HG02970 (cell line): ENCODE measurements around the gene SACS.
"Not testable (repeated sequence)": the region's sequence is repeated elsewhere in the genome, so short reads cannot be mapped to it uniquely, and the experiment has no call there.

Source experiments
- ATAC-seq: cut with Tn5 transposase; IDR thresholded peaks from one replicate; pipeline ENCODE4 v1.9.1; 2021; ENCODE audit warnings: mild to moderate bottlenecking, moderate library complexity, moderate number of reproducible peaks; ENCODE audit not compliant: unreplicated experiment, low FRiP score

Gene SACS

DNA sequence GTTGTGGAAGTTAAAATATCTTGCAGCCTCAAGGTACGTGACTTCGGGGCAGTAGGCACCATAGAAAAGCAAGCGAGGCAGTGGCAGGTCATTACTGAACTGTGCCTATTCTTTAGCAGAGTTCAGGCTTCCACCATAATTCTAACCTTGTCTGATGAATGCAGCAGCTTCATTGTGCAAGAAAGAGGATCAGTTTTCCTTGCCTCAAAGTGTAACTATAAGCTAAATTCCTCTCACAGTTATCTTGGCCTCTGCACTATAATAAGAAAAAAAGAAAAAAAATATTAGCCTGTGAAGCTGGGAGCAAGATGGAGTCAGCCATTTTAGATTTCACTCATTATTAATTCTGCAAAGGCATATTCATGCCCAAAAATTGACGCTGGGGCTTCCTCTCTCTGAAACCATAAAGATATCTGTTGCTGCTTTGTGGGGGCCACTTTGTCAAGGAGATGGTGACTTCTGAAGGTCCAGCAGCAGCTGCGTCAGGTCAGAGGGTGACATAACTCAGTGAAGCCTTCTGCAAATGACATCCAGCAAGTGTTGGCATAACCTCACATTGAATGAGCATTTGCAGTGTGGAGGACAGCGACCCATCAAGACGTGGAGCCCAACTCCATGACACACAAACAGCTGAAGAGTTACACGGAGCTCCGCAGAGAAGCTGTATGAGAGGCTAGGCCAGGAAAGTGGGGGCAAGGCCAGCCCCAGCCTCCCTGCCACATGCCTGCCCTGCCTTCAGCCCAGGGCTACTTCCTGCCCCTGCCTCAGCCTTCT lies 23.1 kb upstream of the SACS start:
- ATAC-seq, result no peak

DNA sequence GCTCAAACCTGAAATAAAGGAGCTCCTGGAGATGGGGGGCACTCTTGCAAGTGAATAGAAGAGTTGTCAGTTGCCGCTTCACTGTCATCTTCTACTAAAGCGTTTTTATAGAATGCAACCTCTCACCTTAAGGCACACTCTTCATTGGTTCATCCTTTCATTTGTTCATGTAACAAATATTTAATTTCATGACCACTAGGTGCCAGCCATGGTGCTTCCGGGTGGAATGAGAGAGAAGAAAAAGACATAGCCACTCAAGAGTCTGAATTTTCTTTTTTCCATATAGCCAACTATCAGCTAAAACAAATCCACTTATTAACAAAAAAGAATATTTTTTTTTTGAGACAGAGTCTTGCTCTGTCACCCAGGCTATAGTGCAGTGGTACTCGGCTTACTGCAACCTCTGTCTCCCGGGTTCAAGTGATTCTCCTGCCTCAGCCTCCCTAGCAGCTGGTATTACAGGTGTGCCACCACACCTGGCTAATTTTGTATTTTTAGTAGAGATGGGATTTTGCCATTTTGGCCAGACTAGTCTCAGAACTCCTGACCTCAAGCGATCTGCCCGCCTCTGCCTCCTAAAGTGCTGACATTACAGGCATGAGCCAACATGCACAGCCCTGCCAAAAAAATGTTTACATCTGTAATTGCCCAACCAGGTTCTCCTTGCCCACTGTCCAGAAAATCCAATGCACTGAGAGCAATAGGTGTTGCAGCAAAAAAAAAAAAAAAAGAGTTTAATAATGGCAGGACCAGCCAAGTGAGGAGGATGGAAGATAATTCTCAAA lies 22.1 kb upstream of the SACS start:
- no peak for ATAC-seq

DNA sequence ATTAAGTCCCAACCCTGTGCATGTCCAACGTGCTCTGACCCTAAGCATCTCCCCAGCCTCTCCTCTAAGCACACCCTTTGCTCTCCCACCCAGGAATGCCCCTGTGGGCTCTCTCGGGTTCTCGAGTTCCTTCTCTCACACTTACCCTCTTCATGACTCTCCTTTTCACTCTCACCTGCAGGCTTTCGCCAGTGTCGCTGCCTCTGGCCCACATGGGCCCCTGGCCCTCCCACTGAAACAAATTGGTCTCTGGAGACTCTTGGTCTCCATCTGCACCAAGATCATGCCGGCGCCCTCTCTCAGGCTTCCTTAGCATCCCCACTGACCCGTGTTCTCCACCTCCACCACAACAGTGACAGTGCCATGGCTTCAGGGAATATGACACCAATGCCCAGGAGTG lies 19.6 kb upstream of the SACS start:
- no peak for ATAC-seq

DNA sequence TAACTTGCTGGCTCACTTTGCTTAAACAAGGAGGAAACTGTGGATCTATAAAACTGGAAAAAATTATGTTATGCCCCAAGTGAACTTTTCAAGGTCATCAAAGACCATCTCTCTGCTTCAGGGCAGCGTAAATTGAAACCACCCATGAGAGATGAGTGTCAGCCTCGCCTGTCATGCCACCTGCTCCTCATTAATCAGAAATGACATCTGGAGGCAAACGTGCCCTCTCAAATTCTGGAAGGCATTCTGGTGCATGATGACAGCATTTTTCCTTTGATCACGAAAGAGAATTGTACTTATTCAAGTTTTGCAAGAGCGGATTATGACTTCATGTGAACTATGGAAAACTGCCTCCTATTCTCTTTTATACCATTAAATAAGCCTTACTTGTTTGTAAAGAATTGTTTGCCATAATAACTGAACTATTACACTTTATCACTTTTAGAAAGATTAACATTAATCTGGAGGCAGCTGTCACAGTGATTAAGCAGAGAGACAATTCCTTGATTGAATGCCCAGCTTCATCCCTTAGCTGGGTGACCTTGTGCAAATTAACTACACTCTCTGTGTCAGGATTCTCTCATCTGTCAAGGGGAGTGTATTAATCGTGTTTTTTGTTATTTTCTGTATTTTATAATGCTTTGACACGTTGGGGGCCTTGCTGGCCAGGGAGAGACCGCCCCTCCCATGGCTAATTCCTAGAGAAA lies 17.0 kb upstream of the SACS start:
- no peak for ATAC-seq

DNA sequence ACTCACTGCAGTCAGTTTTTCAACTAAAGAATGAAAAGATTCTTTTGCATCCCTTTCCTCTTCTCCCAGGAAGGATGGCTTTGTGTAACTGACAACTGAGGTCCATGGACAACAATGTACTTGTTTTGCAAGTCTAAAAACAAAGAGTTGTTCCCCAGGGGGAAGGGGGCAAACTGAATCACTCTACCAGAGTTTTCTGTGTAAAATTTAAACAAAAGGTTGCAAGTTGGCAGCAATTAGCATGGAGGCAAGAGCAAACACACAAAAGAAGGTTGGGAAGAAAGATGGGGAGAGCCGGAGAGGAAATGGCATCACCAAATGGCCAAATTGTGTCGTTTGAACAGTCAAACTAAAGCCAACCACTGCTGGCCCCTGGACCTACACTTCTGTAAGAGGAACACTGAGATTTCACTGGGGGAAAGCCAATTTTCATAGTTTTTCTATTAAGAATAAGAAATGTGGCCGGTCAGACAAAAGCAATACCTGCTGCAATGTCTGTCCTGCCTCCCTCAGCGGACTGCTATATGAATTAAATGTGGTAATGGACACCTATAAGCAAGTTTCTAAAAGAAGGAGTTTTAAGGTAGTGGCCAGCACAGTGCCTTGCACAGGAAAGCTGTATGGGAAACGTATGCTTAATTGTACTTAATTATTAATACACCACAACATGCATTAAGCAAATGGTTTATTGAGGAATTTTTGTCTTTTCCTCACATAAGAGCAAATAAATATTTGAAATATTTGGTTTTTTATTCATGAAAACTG lies 16.1 kb upstream of the SACS start:
- no peak for ATAC-seq

DNA sequence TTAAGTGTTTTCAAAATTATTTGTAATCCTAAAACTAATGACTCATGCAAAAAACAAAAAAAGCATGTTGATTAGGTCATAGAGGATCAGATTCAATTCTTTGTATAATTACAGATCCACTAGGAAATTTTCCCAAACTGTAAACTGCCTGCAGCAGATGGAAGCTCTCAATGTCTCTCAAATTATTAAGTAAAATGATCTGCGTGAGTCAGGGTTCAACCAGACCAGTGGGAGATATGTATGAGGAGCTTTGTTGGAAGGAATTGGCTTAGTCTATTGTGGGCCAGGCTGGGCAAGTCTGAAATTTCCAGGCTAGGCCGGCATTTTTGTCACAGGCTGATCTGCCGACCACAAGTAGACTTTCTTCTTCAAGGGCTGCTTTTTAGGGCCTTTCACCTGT lies 14.4 kb upstream of the SACS start:
- no peak for ATAC-seq

DNA sequence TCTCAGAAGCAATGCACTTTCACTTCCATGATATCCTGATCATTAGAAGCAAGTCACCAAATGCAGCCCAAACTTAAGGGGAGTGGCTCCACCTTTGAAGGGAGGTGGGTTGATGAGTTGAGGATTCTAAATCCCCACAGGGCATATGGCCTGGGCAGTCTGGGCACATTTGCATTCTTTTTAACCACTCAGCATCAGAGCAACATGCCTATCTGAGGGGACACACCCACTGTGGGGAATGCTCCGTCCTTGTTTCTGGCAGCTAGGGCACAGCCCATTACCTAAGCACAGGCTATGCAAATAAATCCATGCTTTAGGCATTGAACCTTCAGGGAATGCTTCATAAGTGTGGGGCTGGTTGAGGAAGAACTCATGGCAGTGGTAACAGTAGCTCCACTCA lies 12.3 kb upstream of the SACS start:
- ATAC-seq, result no peak

DNA sequence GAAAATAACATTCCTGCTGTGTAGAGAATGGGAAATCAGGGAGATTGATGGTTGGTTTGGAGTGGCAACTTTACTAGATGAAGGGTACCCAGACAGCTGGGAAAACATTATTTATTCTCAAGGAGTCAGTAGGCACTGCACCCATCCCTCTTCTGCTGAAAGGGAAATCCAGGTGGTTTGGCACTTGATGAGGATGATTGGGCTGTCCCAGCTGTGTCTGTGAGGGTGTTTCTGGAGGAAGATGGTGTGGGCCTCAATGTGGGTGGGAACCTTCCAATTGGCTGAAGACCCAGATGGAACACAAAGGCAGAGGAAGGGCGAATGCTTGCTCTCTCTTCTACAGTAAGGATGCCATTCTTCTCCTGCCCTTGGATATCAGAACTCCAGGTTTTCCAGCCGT lies 10.4 kb upstream of the SACS start:
- no peak for ATAC-seq

DNA sequence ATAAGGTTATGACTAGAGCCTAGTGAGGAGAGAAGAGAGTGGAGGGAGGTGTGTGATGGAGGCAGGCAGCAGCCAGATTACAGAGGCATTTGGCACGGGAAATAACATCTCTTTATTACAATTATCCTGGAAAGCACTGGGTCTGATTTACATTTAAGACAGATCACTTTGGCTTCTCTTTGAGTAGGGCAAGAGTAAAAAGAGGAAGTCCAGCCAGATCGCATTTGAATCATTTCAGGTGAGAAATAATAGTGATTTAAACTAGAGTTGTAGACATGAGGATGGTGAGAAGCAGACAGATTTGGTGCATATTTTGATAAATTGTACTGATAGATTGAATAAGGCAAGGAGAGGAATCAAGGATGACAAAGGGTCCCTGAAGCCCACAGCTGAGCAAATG lies 9.6 kb upstream of the SACS start:
- no peak for ATAC-seq

DNA sequence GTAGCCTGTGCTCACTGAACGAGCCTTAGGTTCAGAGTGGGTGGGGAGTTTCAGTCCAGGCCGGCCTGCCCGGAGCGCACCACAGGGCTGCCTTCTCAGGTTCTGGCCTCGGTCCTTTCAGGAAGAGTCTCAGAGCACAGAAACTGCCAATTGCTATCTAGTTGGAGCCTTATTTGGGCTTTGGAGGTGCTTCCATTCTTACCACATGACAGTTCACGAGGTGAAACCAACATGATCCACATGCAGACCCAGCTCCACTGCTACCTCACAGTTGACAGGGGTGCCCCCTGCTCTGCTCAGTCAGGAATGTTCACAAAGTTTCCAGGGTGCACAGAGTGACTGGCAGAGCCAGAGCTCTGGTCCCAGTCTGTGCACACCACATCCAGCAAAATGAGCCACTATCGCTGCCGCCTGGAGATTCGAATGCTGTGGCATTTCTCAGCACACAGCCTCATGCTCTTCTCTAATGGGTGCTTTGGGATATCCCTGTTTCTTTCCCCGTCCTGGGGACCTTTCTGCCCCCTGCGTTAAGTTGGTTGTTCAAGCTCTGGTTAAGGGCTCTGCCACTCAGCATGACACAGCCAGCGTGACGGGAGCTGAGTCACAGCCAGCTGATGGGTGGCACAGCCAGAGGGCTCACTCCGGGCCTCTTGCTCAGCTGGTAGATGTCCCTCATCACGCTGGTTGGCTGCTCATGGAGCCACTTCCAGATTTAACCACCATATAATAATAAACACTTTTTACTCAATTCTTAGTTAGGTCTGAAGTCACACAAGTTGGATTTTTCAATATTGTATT lies 7.5 kb upstream of the SACS start:
- no peak for ATAC-seq

DNA sequence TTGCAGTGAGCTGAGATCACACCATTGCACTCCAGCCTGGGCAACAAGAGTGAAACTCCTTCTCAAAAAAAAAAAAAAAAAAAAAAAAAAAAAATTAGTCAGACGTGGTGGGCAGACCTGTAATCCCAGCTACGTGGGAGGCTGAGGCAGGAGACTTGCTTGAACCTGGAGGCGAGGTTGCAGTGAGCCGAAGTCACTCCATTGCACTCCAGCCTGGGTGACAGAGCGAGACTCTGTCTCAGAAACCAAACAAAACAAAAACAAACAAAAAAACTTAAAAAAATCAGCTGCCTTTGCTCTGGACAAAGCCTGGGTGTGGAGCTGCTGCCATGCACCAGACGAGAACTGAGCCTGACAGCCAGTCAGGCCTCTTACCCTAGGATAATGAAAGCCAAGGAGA lies 6.8 kb upstream of the SACS start:
- not testable (repeated sequence) for ATAC-seq

DNA sequence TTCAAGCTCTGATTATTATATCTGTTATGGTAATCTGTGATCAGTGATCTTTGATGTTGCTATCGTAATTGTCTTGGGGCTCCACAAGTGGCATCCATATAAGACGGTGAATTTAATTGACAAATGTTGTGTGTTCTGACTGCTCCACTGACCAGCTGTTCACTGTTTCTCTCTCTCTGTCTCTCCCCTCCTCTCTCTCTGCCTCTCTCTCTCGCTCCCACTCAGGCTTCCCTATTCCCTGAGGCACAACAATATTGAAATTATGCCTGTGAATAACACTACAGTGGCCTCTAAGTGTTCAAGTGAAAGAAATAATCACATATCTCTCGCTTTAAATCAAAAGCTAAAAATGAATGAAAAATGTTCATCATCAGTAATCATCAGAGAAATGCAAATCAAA lies 4.4 kb upstream of the SACS start:
- ATAC-seq, result no peak

DNA sequence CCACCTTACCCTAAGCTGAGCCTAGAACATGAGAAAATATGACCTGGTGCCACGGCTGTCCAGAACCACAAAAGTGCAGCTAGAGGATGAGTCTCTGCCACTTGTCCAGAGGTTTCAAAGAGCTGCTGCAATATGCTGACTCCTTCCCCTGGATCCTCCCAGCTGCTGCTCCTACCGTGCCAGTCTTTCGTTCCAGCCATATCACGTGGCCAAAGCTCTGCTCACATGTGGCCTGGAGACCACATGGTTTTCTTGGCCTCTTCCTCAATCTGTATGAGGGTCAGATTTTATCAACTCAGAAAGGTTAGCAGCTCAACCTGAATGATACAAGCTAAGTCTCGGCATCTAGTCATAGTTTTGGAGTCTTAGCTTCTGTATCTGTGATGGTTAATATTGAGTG lies 3.2 kb upstream of the SACS start:
- no peak for ATAC-seq

DNA sequence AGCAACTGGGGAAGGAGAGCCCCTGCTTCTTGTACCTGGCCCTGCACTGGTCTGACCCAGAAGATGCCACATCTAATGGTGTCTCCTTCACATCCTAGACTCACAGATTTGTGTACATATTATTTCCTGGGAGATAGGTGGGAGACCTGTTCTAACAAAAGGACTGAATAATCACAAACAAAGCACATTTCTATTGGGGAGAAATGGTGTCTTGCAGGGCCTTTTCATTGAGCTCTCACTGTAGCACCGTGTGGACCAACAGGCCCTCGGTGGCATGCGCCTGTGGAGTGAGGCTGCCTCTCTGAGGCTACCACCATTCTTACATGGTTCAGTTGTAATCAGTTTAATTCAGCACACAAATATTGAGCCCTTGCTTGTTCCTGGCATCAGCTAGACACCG lies 989 bp upstream of the SACS start:
- no peak for ATAC-seq

DNA sequence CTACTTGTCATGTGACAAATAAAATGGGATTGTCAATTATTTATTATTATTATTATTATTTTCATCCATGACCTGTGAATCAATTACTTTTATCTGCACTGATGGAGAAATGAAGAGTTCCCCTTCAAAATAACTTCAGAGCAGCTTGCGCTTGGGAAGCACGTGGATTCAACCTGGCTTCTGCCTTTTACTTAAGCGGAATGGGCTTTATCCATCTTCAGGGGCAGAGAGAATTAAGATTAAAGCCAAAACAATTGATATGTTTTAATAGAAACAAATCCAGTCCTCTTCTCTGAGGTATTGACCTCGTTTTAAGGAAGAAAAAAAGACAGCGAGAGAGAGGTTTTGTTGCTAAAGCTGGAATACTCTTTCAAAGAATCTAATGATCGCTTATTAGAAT lies 876 bp downstream of the SACS start:
- no peak for ATAC-seq

DNA sequence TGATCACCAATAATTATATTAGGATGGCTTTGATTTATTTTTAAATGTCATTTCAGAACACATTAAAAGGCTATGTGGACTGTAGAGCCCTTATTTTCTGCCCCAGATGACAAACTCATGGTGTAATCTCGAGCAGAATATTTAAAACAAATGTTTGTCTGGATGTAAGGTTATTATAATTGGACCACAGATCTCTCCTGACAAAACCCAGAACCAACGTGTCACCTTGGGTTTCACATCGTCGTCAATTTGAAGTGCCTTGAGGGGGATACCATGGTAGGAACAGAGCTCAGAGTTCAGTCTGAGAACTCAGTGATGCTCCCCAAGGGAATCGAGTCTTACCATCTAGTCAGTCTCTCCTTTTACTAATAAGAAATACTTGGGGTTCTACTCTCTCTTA lies 2.8 kb downstream of the SACS start:
- no peak for ATAC-seq

DNA sequence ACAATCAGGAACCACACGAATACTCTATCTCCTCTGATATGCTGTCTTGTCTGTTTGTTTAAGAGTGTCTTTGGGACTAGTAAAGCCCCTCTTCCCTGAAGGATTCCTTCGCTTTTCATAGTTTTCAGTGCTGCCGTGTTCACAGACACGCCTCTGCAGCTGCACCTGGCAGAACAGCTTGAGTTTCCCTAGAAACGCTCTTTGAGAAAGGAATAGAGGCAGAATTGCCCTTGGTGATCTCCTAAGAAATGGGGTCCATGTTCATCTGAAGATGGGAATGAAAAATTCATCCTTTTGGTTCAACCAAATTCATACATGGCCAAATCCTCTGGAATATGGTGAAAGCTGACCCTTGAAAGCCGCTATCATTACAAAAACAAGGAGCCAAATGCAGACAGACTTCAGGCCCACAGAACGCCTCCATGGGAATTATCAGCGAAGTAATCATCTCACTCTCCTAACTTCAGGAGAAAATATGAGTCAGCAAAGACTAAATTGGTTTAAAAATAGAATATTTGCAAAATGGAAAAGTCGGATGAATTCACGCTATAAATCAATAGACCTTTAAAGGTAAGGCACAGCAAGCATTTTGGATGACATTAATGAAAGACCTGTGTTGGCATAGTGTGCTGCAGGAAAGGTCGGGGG lies 5.5 kb downstream of the SACS start:
- no peak for ATAC-seq

DNA sequence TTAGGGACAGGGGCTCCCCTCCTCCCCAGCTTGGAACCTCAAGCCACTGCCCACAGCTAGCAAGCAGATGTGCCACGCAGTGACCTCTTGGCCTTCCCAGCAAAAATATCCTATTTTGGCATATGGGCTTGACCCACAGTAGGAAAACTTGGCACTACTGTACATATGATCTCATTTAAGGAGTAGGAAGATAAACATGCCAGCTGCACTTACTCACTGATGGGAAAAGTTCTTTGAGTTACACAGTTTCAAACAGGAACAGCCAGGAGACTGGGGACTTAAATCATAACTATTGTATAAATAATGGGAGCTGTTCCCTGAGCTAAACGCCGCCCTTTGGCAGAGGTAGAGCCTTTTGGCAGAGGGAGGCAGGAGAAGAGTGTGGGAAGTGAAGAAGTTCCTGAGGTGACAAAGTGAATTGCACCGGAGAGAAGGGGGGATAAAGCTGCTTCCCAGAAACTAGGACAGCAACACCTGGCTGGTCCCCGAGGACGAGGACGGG lies 6.1 kb downstream of the SACS start:
- ATAC-seq, result no peak

DNA sequence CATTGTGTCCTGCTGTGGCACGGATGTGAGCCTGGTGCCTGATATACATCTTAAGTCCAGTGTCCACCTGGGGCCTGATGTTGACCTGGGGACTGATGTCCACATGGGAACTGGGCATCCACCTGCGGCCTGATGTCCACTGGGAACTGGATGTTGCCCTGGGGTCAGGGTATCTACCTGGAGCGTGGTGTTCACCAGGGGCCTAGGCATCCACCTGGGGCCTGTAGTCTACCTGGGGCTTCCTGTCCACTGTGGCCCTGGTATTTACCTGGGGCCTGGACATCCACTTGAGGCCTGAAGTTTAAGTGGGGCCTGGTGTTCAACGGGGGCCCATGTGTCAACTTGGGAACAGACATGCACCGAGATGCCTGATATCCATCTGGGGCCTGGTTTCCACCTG lies 11.9 kb downstream of the SACS start:
- no peak for ATAC-seq
